ENCODE results near the gene FEM1A. TPM values are rescaled to one million over a fixed set of nuclear protein-coding genes. Genes with fewer than 3 reads are reported as not detected.

FEM1A gene
- total RNA-seq, 1 donor from 2014 or later = 6.9 TPM

DNA sequence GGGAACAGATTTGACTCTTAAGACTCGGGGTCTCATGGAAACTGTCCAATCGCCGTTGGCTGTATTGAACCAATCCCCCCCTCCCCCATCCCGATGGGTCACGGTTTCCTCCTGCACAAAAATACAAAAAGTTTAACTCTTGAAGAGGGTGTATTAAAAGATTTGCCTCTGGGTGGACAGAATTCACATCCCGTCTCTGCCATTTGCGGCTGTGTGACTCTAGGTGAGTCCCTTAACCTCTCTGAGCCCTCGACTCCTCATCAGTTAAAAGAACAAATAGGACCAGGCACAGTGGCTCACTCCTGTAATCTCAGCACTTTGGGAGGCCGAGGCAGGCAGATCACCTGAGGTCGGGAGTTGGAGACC is 31.3 kb upstream of the FEM1A start:
- Histone ChIP-seq H4K20me1 (ENCODE audit: low read depth) (no peaks in the 10 kb centered on the region), H3K27ac (no peak overlapping the region), H3K27me3 (peaks cover 31% of the 10 kb centered on the region), H3K4me1 (peaks cover 15% of the 10 kb centered on the region), H3K4me2 (peak overlapping the region; percentile 93), H3K79me2 (ENCODE audit: low read depth) (no peaks in the 10 kb centered on the region), H3K9ac (no peak overlapping the region), H3K36me3 (no peaks in the 10 kb centered on the region), H3F3A (ENCODE audit: low read depth) (peaks cover 18% of the 10 kb centered on the region), H3K9me3 (ENCODE audit: low read depth) (no peaks in the 10 kb centered on the region), H2AFZ (replicated peaks) (peak overlapping the region; percentile 38), H3K4me3 (peak overlapping the region; percentile 54)
- H3K36me3 Mint-ChIP-seq = no peaks in the 10 kb centered on the region
- no peak for DNase-seq (ENCODE audit: low spot score)
- TF ChIP-seq EZH2 (IDR thresholded peaks at IDR 0.05) (no peak), EZH2phosphoT487 (IDR thresholded peaks at IDR 0.05) (no peak)
- TF ChIP-seq, protein P1, sequence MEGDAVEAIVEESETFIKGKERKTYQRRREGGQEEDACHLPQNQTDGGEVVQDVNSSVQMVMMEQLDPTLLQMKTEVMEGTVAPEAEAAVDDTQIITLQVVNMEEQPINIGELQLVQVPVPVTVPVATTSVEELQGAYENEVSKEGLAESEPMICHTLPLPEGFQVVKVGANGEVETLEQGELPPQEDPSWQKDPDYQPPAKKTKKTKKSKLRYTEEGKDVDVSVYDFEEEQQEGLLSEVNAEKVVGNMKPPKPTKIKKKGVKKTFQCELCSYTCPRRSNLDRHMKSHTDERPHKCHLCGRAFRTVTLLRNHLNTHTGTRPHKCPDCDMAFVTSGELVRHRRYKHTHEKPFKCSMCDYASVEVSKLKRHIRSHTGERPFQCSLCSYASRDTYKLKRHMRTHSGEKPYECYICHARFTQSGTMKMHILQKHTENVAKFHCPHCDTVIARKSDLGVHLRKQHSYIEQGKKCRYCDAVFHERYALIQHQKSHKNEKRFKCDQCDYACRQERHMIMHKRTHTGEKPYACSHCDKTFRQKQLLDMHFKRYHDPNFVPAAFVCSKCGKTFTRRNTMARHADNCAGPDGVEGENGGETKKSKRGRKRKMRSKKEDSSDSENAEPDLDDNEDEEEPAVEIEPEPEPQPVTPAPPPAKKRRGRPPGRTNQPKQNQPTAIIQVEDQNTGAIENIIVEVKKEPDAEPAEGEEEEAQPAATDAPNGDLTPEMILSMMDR (IDR thresholded peaks at IDR 0.05) = no peak
- H3K27me3 Mint-ChIP-seq (ENCODE audit: insufficient read depth, low read depth) = peaks cover 2% of the 10 kb centered on the region
- H3K27ac Mint-ChIP-seq = peak overlapping the region; percentile 42
- H3K4me1 Mint-ChIP-seq = peaks cover 44% of the 10 kb centered on the region
- H3K4me3 Mint-ChIP-seq = peak overlapping the region; percentile 84
- H3K9me3 Mint-ChIP-seq = no peaks in the 10 kb centered on the region

DNA sequence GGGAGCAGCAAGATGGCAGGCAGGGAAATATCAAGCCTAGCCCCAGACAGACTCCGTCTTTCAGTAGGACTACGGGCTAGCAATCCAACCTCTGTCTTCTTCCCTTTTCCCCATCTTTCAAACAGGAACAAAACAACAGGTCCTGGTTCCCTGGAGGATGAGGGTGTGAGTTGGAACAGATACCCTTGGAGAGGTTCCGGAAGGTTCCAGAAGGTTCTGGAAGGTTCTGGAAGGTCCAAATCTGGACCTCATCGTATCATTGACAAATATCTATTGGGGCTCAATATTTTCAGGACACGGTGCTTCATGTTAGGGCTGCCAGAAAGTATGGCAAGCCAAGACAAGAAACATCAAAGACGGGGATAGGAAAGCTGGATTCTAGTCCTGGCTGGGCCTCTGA is 28.5 kb upstream of the FEM1A start:
- no peak for DNase-seq (ENCODE audit: low spot score)
- TF ChIP-seq, protein P1 (IDR thresholded peaks at IDR 0.05) = no peak
- TF ChIP-seq EZH2 (IDR thresholded peaks at IDR 0.05) (no peak), EZH2phosphoT487 (IDR thresholded peaks at IDR 0.05) (no peak)
- H3K4me2 ChIP-seq = no peak overlapping the region
- H2AFZ ChIP-seq (replicated peaks) = no peak overlapping the region
- Mint-ChIP-seq H3K27ac (no peak overlapping the region), H3K4me1 (peaks cover 38% of the 10 kb centered on the region), H3K4me3 (peak overlapping the region; percentile 41), H3K36me3 (no peaks in the 10 kb centered on the region), H3K9me3 (no peaks in the 10 kb centered on the region), H3K27me3 (ENCODE audit: insufficient read depth, low read depth) (peaks cover 6% of the 10 kb centered on the region)
- H4K20me1 ChIP-seq (ENCODE audit: low read depth) = no peaks in the 10 kb centered on the region
- H3K27me3 ChIP-seq = peaks cover 30% of the 10 kb centered on the region
- H3K4me3 ChIP-seq = no peak overlapping the region
- H3K36me3 ChIP-seq = no peaks in the 10 kb centered on the region
- H3K79me2 ChIP-seq (ENCODE audit: low read depth) = no peaks in the 10 kb centered on the region
- no peak overlapping the region for H3K9ac ChIP-seq
- peaks cover 18% of the 10 kb centered on the region for H3F3A ChIP-seq (ENCODE audit: low read depth)
- H3K27ac ChIP-seq = no peak overlapping the region
- peaks cover 15% of the 10 kb centered on the region for H3K4me1 ChIP-seq
- no peaks in the 10 kb centered on the region for H3K9me3 ChIP-seq (ENCODE audit: low read depth)

DNA sequence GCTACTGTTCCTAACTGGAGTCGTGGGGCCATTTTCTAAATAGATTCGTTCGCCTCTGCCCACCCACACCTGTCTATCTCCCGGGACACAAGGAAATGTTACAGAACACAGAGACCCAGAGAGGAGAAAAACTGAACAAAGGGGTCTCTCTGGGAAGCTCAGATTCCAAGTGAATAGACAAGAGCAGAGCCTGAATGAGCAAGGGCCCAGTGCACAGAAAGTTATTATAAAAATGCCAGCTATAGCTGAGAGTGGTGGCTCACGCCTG is 27.2 kb upstream of the FEM1A start:
- H3K4me3 Mint-ChIP-seq = no peak overlapping the region
- H2AFZ ChIP-seq (replicated peaks) = no peak overlapping the region
- H3K36me3 Mint-ChIP-seq = no peaks in the 10 kb centered on the region
- no peaks in the 10 kb centered on the region for H3K9me3 Mint-ChIP-seq
- H3K9ac ChIP-seq = no peak overlapping the region
- H3K4me3 ChIP-seq = no peak overlapping the region
- H3K27ac ChIP-seq = no peak overlapping the region
- H3K27me3 Mint-ChIP-seq (ENCODE audit: insufficient read depth, low read depth) = peaks cover 6% of the 10 kb centered on the region
- H3K4me1 Mint-ChIP-seq = peaks cover 36% of the 10 kb centered on the region
- H3F3A ChIP-seq (ENCODE audit: low read depth) = peaks cover 25% of the 10 kb centered on the region
- no peaks in the 10 kb centered on the region for H3K36me3 ChIP-seq
- no peak overlapping the region for H3K27ac Mint-ChIP-seq
- TF ChIP-seq EZH2 (IDR thresholded peaks at IDR 0.05) = no peak
- TF ChIP-seq EZH2phosphoT487 (IDR thresholded peaks at IDR 0.05) = no peak
- TF ChIP-seq, protein P1 (IDR thresholded peaks at IDR 0.05) = no peak
- DNase-seq (ENCODE audit: low spot score) = peak; percentile 14
- no peak overlapping the region for H3K4me2 ChIP-seq
- no peaks in the 10 kb centered on the region for H3K79me2 ChIP-seq (ENCODE audit: low read depth)
- H3K9me3 ChIP-seq (ENCODE audit: low read depth) = no peaks in the 10 kb centered on the region
- peaks cover 17% of the 10 kb centered on the region for H3K27me3 ChIP-seq
- peaks cover 9% of the 10 kb centered on the region for H4K20me1 ChIP-seq (ENCODE audit: low read depth)
- peaks cover 10% of the 10 kb centered on the region for H3K4me1 ChIP-seq

Data from neural progenitor cell (in vitro differentiated cells).